Endothelial cell of umbilical vein (primary cell): ENCODE measurements around the gene MUC20.

Source experiments
- CTCF ChIP-seq, 2 donors: IDR thresholded peaks; 1 replicate in 1 of 2; 2 replicates in 1 of 2; pipeline ENCODE4 v1.5.1; 2011; ENCODE audit warnings: low read length in 2 of 2, mild to moderate bottlenecking in 2 of 2, moderate library complexity in 2 of 2, control low read depth in 1 of 2, inconsistent platforms in 1 of 2, low read depth in 1 of 2; ENCODE audit not compliant: insufficient read depth in 1 of 2; ENCODE audit errors: extremely low read depth in 1 of 2
- POLR2AphosphoS5 ChIP-seq: IDR thresholded peaks from 2 replicates; pipeline ENCODE4 v1.6.1; 2012; ENCODE audit warnings: low read depth, mild to moderate bottlenecking, control low read depth, low read length, moderate library complexity; ENCODE audit not compliant: insufficient read depth

GRCh38 chr3:195714380-195715011 is 6.3 kb upstream of the MUC20 start:
- no peak for TF ChIP-seq CTCF (IDR thresholded peaks at IDR 0.05; ENCODE audit: extremely low read depth in 1 of 2, insufficient read depth in 1 of 2, low read depth in 1 of 2, low read length in 2 of 2)
- TF ChIP-seq POLR2AphosphoS5, result no peak
